Medulla oblongata (tissue), 1 donor: ENCODE results near the gene TBC1D14.

Source experiments
- DNase-seq: peaks from one replicate; pipeline ENCODE4 v3.0.0-alpha.2; 2015; ENCODE audit errors: extremely low spot score

Gene TBC1D14

GRCh38 chr4:7020856-7021255 lies 111.2 kb downstream of the TBC1D14 start:
- no peak for DNase-seq

GRCh38 chr4:7021355-7021754 lies 111.7 kb downstream of the TBC1D14 start:
- DNase-seq = no peak

GRCh38 chr4:7021930-7022664 lies 112.5 kb downstream of the TBC1D14 start:
- no peak for DNase-seq

GRCh38 chr4:7023486-7023885 lies 113.9 kb downstream of the TBC1D14 start:
- no peak for DNase-seq

GRCh38 chr4:7023901-7024300 lies 114.3 kb downstream of the TBC1D14 start:
- DNase-seq = no peak

- DNase-seq = no peak
These were observed 114.8 kb downstream of the TBC1D14 start for GRCh38 chr4:7024336-7024890.

GRCh38 chr4:7025040-7025602 lies 115.5 kb downstream of the TBC1D14 start:
- no peak for DNase-seq

GRCh38 chr4:7026107-7026506 lies 116.5 kb downstream of the TBC1D14 start:
- no peak for DNase-seq

- DNase-seq = no peak
These were observed 117.7 kb downstream of the TBC1D14 start for GRCh38 chr4:7027284-7027683.

- no peak for DNase-seq
These were observed 118.3 kb downstream of the TBC1D14 start for GRCh38 chr4:7027913-7028312.

GRCh38 chr4:7029212-7029611 lies 119.6 kb downstream of the TBC1D14 start:
- DNase-seq = no peak

- no peak for DNase-seq
These were observed 120.3 kb downstream of the TBC1D14 start for GRCh38 chr4:7029921-7030320.

- DNase-seq = no peak
These were observed 121.2 kb downstream of the TBC1D14 start for GRCh38 chr4:7030856-7031255.

GRCh38 chr4:7031558-7032449 lies 122.2 kb downstream of the TBC1D14 start:
- DNase-seq = no peak

GRCh38 chr4:7032596-7032995 lies 123.0 kb downstream of the TBC1D14 start:
- DNase-seq = no peak

GRCh38 chr4:7034262-7035081 lies 124.8 kb downstream of the TBC1D14 start:
- peak; percentile 27 for DNase-seq

GRCh38 chr4:7037425-7037824 lies 127.8 kb downstream of the TBC1D14 start:
- no peak for DNase-seq

- no peak for DNase-seq
These were observed 131.1 kb downstream of the TBC1D14 start for GRCh38 chr4:7040765-7041164.

- DNase-seq = no peak
These were observed 131.6 kb downstream of the TBC1D14 start for GRCh38 chr4:7041246-7041645.

GRCh38 chr4:7041801-7042502 lies 132.3 kb downstream of the TBC1D14 start:
- DNase-seq = no peak
